ENCODE measurements around the gene PLIN3.

Gene PLIN3

DNA sequence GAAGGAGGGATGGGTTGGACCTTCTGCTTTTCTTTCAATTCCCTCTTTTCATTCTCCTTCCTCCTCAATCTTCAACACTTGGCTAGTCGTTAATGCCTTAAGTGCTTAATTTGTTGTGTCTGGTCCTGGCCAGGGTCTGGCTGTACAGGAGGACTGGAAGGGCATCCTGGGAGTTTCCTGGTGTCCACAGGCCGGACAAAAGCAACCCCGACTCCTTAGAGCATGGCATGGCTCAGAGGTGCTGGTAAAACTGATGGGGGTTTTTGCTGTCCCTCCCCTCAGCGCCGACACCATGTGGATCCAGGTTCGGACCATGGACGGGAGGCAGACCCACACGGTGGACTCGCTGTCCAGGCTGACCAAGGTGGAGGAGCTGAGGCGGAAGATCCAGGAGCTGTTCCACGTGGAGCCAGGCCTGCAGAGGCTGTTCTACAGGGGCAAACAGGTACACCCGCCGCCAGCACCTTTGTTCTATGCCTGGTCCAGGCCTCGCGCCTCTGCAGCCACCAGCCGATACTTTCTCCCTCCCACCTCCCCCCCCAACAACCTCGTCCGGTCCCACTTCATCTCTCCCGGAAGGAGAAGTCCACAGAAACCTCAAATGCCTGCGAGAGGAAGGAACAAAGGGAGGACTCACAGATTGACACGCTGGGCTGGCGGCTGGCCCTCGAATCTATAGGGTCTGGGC lies 43.3 kb upstream of the PLIN3 start:
- Histone ChIP-seq H3K36me3 (replicated peaks; ENCODE audit: low read depth, low read length) (peaks cover 48% of the 10 kb centered on the region), H3K79me2 (ENCODE audit: low read length) (peaks cover 59% of the 10 kb centered on the region), H4K20me1 (ENCODE audit: insufficient read depth, low read length) (peaks cover 42% of the 10 kb centered on the region)

DNA sequence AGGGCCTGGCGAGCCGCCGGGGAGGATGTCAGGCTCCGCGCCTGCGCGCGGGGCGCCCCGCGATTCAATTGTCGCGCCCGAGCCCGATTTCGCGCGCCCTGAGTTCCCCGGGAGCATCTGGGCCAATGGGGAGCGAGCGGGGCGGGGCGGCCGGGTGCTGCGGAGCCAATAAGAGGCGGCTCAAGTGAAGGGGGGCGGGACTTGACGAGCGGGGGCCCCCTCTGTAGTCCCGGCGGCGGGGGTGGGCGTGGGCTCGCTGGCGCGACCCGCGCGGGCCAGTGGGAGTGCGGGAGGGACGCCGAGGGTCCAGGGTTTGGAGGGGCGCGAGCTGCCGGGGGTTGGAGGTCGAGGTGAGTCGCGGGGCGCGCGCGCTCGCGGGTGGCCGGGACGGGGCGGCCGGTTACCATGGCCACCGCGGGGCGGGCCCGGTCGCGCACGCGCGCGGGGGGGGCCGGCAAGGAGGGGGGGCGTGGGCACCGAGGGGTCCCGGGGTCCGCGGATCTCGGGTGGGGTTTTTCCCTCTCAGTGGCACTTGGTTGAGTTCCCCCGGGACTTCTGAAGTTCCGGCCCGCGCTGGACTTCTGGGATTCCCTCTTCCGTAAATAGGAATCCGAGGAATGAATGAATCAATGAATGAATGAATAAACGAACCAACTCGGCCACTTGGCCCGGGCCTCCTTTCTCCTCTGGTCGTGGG lies 42.6 kb upstream of the PLIN3 start:
- H3K4me3 ChIP-seq (ENCODE audit: low read length), result peak overlapping the region; percentile 85
- peaks cover 41% of the 10 kb centered on the region for H3K36me3 ChIP-seq (replicated peaks; ENCODE audit: low read depth, low read length)
- no peak for TF ChIP-seq CTCF (IDR thresholded peaks at IDR 0.05; ENCODE audit: low read depth, low read length)
- TF ChIP-seq EZH2phosphoT487 (IDR thresholded peaks at IDR 0.05; ENCODE audit: low read depth), result no peak
- H3K4me2 ChIP-seq (ENCODE audit: low read length), result peak overlapping the region; percentile 90
- 0 out of 2 replicates have a peak, but pooled peaks cover 11% of the 10 kb centered on the region for H3K27me3 ChIP-seq (ENCODE audit: low read depth, low read length)
- peaks cover 23% of the 10 kb centered on the region for H3K4me1 ChIP-seq (ENCODE audit: low read length)
- H3K27ac ChIP-seq (ENCODE audit: low read length), result peak overlapping the region; percentile 75
- peak overlapping the region; percentile 96 for H3K9ac ChIP-seq (ENCODE audit: low read length)
- peaks cover 36% of the 10 kb centered on the region for H4K20me1 ChIP-seq (ENCODE audit: insufficient read depth, low read length)
- H3K79me2 ChIP-seq (ENCODE audit: low read length), result peaks cover 52% of the 10 kb centered on the region
- no peaks in the 10 kb centered on the region for H3K9me3 ChIP-seq (ENCODE audit: insufficient read depth, low read length)
- H2AFZ ChIP-seq (ENCODE audit: low read depth, low read length), result peak overlapping the region; percentile 67; the same call in 1 of the 2 replicates

More for the DNA sequence above, 43.3 kb upstream of the PLIN3 start:
- H3K4me2 ChIP-seq (ENCODE audit: low read length), result peak overlapping the region; percentile 90
- no peak for TF ChIP-seq CTCF (IDR thresholded peaks at IDR 0.05; ENCODE audit: low read depth, low read length)
- no peak for TF ChIP-seq EZH2phosphoT487 (IDR thresholded peaks at IDR 0.05; ENCODE audit: low read depth)
- no peaks in the 10 kb centered on the region for H3K9me3 ChIP-seq (ENCODE audit: insufficient read depth, low read length)
- peaks cover 23% of the 10 kb centered on the region for H3K4me1 ChIP-seq (ENCODE audit: low read length)
- H3K4me3 ChIP-seq (ENCODE audit: low read length), result peak overlapping the region; percentile 85
- H3K27ac ChIP-seq (ENCODE audit: low read length), result peak overlapping the region; percentile 58
- peak overlapping the region; percentile 96 for H3K9ac ChIP-seq (ENCODE audit: low read length)
- H2AFZ ChIP-seq (ENCODE audit: low read depth, low read length), result no peak overlapping the region
- 0 out of 2 replicates have a peak, but pooled peaks cover 11% of the 10 kb centered on the region for H3K27me3 ChIP-seq (ENCODE audit: low read depth, low read length)

- Histone ChIP-seq H4K20me1 (ENCODE audit: insufficient read depth, low read length) (peaks cover 29% of the 10 kb centered on the region), H3K4me1 (ENCODE audit: low read length) (peaks cover 23% of the 10 kb centered on the region), H2AFZ (ENCODE audit: low read depth, low read length) (peak within 1 kb of the TSS; percentile 67), H3K27me3 (ENCODE audit: low read depth, low read length) (0 out of 2 replicates have a peak, but pooled peaks cover 11% of the 10 kb centered on the region), H3K9me3 (ENCODE audit: insufficient read depth, low read length) (no peaks in the 10 kb centered on the region), H3K9ac (ENCODE audit: low read length) (peak within 1 kb of the TSS; percentile 96), H3K4me2 (ENCODE audit: low read length) (peak within 1 kb of the TSS; percentile 90), H3K27ac (ENCODE audit: low read length) (peak within 1 kb of the TSS; percentile 75), H3K4me3 (ENCODE audit: low read length) (peak within 1 kb of the TSS; percentile 85), H3K36me3 (replicated peaks; ENCODE audit: low read depth, low read length) (peaks cover 34% of the 10 kb centered on the region), H3K79me2 (ENCODE audit: low read length) (peaks cover 44% of the 10 kb centered on the region)
- TF ChIP-seq CTCF (IDR thresholded peaks at IDR 0.05; ENCODE audit: low read depth, low read length) (no peak), EZH2phosphoT487 (IDR thresholded peaks at IDR 0.05; ENCODE audit: low read depth) (no peak)
Observed at GRCh38 chr19:4909156-4909896, 41.9 kb upstream of the PLIN3 start, which contains the start of gene UHRF1. TSS of gene UHRF1 (plus strand) at chr19:4909501. CDS start at chr19:4910886, 1,385 bp downstream.

Measured in OCI-LY3 (cell line).